Retinal pigment epithelial cell (primary cell): ENCODE data around the gene MIS18A.

Experiments
- DNase-seq: peaks from one replicate; pipeline ENCODE4 v3.0.0-alpha.2; 2010; ENCODE audit warnings: low read depth
- H3K4me3 ChIP-seq: 2 replicates; pipeline ENCODE4 v1.5.1; 2011; ENCODE audit warnings: mild to moderate bottlenecking, low read length, control low read depth, moderate library complexity
- CTCF ChIP-seq: conservative IDR thresholded peaks from 2 replicates; pipeline ENCODE4 v1.5.1; 2011; ENCODE audit warnings: low read depth, low read length, control low read depth, inconsistent platforms

Gene MIS18A

GRCh38 chr21:32278518-32279376 is at the start of gene MIS18A:
TSS of gene MIS18A (minus strand) at chr21:32279049. CDS start at chr21:32279014, 35 bp downstream.
- no peak for TF ChIP-seq CTCF
- DNase-seq = peak; percentile 69
- H3K4me3 ChIP-seq = peak within 1 kb of the TSS; percentile 92

- H3K4me3 ChIP-seq = no peak overlapping the region
- no peak for TF ChIP-seq CTCF
- no peak for DNase-seq
Measured at GRCh38 chr21:32328595-32328994, 49.7 kb upstream of the MIS18A start.

- DNase-seq = no peak
- no peak for TF ChIP-seq CTCF
- H3K4me3 ChIP-seq = no peak overlapping the region
Measured at GRCh38 chr21:32325706-32326105, 46.9 kb upstream of the MIS18A start.

- TF ChIP-seq CTCF = no peak
- no peak overlapping the region for H3K4me3 ChIP-seq
- DNase-seq = no peak
Measured at GRCh38 chr21:32322676-32323075, 43.8 kb upstream of the MIS18A start.

- no peak for DNase-seq
- TF ChIP-seq CTCF = no peak
- H3K4me3 ChIP-seq = no peak overlapping the region
Measured at GRCh38 chr21:32322103-32322502, 43.3 kb upstream of the MIS18A start.

GRCh38 chr21:32321480-32321879 is 42.6 kb upstream of the MIS18A start:
- H3K4me3 ChIP-seq = no peak overlapping the region
- no peak for DNase-seq
- TF ChIP-seq CTCF = no peak

GRCh38 chr21:32320726-32321125 is 41.9 kb upstream of the MIS18A start:
- no peak for DNase-seq
- no peak for TF ChIP-seq CTCF
- no peak overlapping the region for H3K4me3 ChIP-seq
